Ascending aorta (tissue), 2 donors: ENCODE measurements around the gene CAMSAP2. TPM values are rescaled to one million over a fixed set of nuclear protein-coding genes. Genes with fewer than 3 reads are reported as not detected.

Experiments used
- DNase-seq, 2 donors: peaks; one replicate each; pipeline ENCODE4 v3.0.0-alpha.2; 2019; ENCODE audit warnings: low spot score in 2 of 2
- H3K27ac ChIP-seq, 2 donors: fragments of 200-600 bp; sonication (generic); one replicate each; pipeline ENCODE4 v1.5.1; 2016 to 2017; ENCODE audit warnings: mild to moderate bottlenecking in 1 of 2
- H3K27me3 ChIP-seq: fragments of 200-600 bp; sonication (generic); one replicate; pipeline ENCODE4 v1.5.1; 2017
- H3K36me3 ChIP-seq, 2 donors: fragments of 200-600 bp; sonication (generic); one replicate each; pipeline ENCODE4 v1.5.1; 2016
- H3K4me1 ChIP-seq, 2 donors: fragments of 200-600 bp; sonication (generic); one replicate each; pipeline ENCODE4 v1.5.1; 2016 to 2017; ENCODE audit warnings: mild to moderate bottlenecking in 1 of 2
- H3K4me3 ChIP-seq, 2 donors: fragments of 200-600 bp; sonication (generic); one replicate each; pipeline ENCODE4 v1.5.1; 2016 to 2017; ENCODE audit warnings: mild to moderate bottlenecking in 1 of 2
- H3K9me3 ChIP-seq, 2 donors: fragments of 200-600 bp; sonication (generic); one replicate each; pipeline ENCODE4 v1.5.1; 2016
- CTCF ChIP-seq, 3 experiments: fragments of 200-600 bp in 2 of 3; fragments of 450-650 bp in 1 of 3; sonication (generic) in 2 of 3; IDR thresholded peaks; one replicate each; pipeline ENCODE4 v1.5.1; 2016 to 2019; ENCODE audit warnings: antibody characterized with exemption in 3 of 3, mild to moderate bottlenecking in 1 of 3, moderate library complexity in 1 of 3
- intact Hi-C: fragments of 100-400 bp; cut with DNase I; formaldehyde crosslinking; loops from one replicate; pipeline ENCODE4 v1.15.1; 2023
- total RNA-seq: library from RNA; depleted of rRNA; stranded (reverse); fragments of >200 nt; gene quantifications from one replicate; pipeline ENCODE4 v1.1.0, GENCODE V29; 2016

Gene CAMSAP2
- total RNA-seq, 1 donor from 2014 or later: 22.4 TPM

- no peaks in the 10 kb centered on the region for H3K9me3 ChIP-seq
- peaks cover 50 to 53% of the 10 kb centered on the region in 2 donors for H3K36me3 ChIP-seq
- no peaks in the 10 kb centered on the region for H3K4me1 ChIP-seq
- DNase-seq: no peak
- intact Hi-C loops: no loop called here
- no peak overlapping the region for H3K27ac ChIP-seq
- no peaks in the 10 kb centered on the region for H3K27me3 ChIP-seq
- TF ChIP-seq CTCF (IDR thresholded peaks at IDR 0.05): no peak
- H3K4me3 ChIP-seq: no peak overlapping the region
Measured at GRCh38 chr1:200849430-200849829, 110.7 kb downstream of the CAMSAP2 start.

GRCh38 chr1:200850554-200850953, 111.9 kb downstream of the CAMSAP2 start:
- no peak for DNase-seq
- no peaks in the 10 kb centered on the region for H3K9me3 ChIP-seq
- H3K4me3 ChIP-seq: no peak overlapping the region
- TF ChIP-seq CTCF (IDR thresholded peaks at IDR 0.05): no peak
- no peaks in the 10 kb centered on the region for H3K27me3 ChIP-seq
- intact Hi-C loops: no loop called here
- no peaks in the 10 kb centered on the region for H3K4me1 ChIP-seq
- H3K27ac ChIP-seq: no peak overlapping the region
- H3K36me3 ChIP-seq: peaks cover 58 to 60% of the 10 kb centered on the region in 2 donors

GRCh38 chr1:200856716-200857357, 118.1 kb downstream of the CAMSAP2 start:
- Histone ChIP-seq H3K9me3 (no peaks in the 10 kb centered on the region), H3K27ac (no peak overlapping the region), H3K36me3 (peaks cover 44 to 53% of the 10 kb centered on the region in 2 donors), H3K27me3 (no peaks in the 10 kb centered on the region), H3K4me1 (no peaks in the 10 kb centered on the region), H3K4me3 (no peak overlapping the region)
- no peak for DNase-seq
- TF ChIP-seq CTCF (IDR thresholded peaks at IDR 0.05): no peak
- intact Hi-C loops: no loop called here

- intact Hi-C loops: no loop called here
- TF ChIP-seq CTCF (IDR thresholded peaks at IDR 0.05): no peak
- peaks cover 38 to 58% of the 10 kb centered on the region in 2 donors for H3K36me3 ChIP-seq
- DNase-seq: no peak
- H3K4me3 ChIP-seq: no peak overlapping the region
- no peaks in the 10 kb centered on the region for H3K27me3 ChIP-seq
- H3K27ac ChIP-seq: no peak overlapping the region
- no peaks in the 10 kb centered on the region for H3K9me3 ChIP-seq
- H3K4me1 ChIP-seq: no peaks in the 10 kb centered on the region
Measured at GRCh38 chr1:200857804-200858203, 119.1 kb downstream of the CAMSAP2 start.

DNA sequence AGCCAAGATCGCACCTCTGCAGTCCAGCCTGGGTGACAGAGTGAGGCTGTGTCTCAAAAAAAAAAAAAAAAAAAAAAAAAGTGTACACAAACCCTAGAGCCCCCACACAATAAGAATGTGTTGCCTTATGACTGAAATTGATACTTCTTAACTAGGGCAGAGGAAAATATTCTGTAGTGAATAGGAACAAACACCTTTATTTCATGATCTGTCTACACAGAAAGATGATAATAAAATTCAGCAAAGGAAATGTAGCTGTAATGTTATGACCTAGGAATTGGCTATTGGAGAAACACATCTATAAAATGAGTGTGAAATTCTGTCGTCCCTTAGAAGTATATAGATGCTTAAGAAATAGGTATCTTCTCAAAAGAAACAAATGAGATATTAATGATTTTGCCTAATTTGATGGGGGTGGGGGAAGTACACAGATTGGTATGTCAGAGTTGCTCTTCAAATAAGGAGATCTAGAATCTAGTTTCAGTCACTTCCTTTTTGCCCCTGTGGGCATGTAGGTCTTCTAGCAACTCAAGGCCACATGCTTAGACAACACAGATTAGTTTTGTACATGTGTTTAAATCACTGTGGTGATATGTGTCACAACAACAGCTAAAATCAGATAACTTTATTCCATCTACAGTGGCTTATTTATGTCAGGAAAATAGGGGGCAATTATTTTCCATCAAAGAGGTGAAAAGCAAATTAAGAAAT, 123.4 kb downstream of the CAMSAP2 start:
- intact Hi-C loops: no loop called here
- TF ChIP-seq CTCF (IDR thresholded peaks at IDR 0.05): no peak
- no peak overlapping the region for H3K27ac ChIP-seq
- H3K36me3 ChIP-seq: peaks cover 9 to 28% of the 10 kb centered on the region in 2 donors
- DNase-seq: no peak
- no peaks in the 10 kb centered on the region for H3K9me3 ChIP-seq
- H3K4me3 ChIP-seq: no peak overlapping the region
- no peaks in the 10 kb centered on the region for H3K27me3 ChIP-seq
- H3K4me1 ChIP-seq: no peaks in the 10 kb centered on the region
